Activated CD8-positive, alpha-beta T cell treated with anti-CD3 and anti-CD28 coated beads for 36 hours (primary cell): ENCODE results near the gene NHLH2. TPM values are rescaled to one million over a fixed set of nuclear protein-coding genes. Genes with fewer than 3 reads are reported as not detected.
A peak's percentile ranks its signal among the peaks of the same experiment; 100 is the strongest.

Experiments
- ATAC-seq: fragments of 200-7000 bp; cut with Tn5 transposase; one replicate; pipeline ENCODE4 v1.10.0; 2021; ENCODE audit warnings: mild to moderate bottlenecking, moderate library complexity
- CTCF ChIA-PET: fragments of 350-600 bp; sonication (Branson Sonifier 250); formaldehyde crosslinking; loops from one replicate; lab custom pipeline; 2021; ENCODE audit warnings: antibody characterized with exemption; lab: Charles Lee
- POLR2A ChIA-PET: fragments of 350-600 bp; sonication (Branson Sonifier 250); formaldehyde crosslinking; loops from one replicate; lab custom pipeline; 2021; ENCODE audit warnings: antibody characterized with exemption; lab: Charles Lee
- DNase-seq: peaks from one replicate; pipeline ENCODE4 v3.0.0-alpha.2; 2020
- H3K27ac Mint-ChIP-seq: one replicate; pipeline ENCODE4 v1.8.0; 2021; ENCODE audit warnings: mild to moderate bottlenecking, mixed read lengths
- H3K27me3 Mint-ChIP-seq: one replicate; pipeline ENCODE4 v1.8.0; 2021; ENCODE audit warnings: mixed read lengths
- H3K36me3 Mint-ChIP-seq: one replicate; pipeline ENCODE4 v1.8.0; 2021; ENCODE audit warnings: low read depth, mixed read lengths
- H3K4me1 Mint-ChIP-seq: one replicate; pipeline ENCODE4 v1.8.0; 2021; ENCODE audit warnings: low read depth, mixed read lengths
- H3K4me3 Mint-ChIP-seq: one replicate; pipeline ENCODE4 v1.8.0; 2021; ENCODE audit warnings: mild to moderate bottlenecking, moderate library complexity, mixed read lengths
- H3K9me3 Mint-ChIP-seq: one replicate; pipeline ENCODE4 v1.8.0; 2021; ENCODE audit warnings: mixed read lengths
- CTCF ChIP-seq: fragments of 200-600 bp; IDR thresholded peaks from one replicate; pipeline ENCODE4 v1.8.0; 2022; ENCODE audit warnings: antibody characterized with exemption, mild to moderate bottlenecking
- intact Hi-C: fragments of 100-400 bp; cut with micrococcal nuclease; formaldehyde crosslinking; loops from one replicate; pipeline ENCODE4 v1.10.0; 2022
- total RNA-seq, 2 experiments: library from RNA; stranded (reverse); gene quantifications; one replicate each; pipeline ENCODE4 v1.2.3, GENCODE V29; 2021

Gene NHLH2
- total RNA-seq, 2 experiments from 2014 or later, result not detected

- DNase-seq (peak; percentile 44), ATAC-seq (peak; percentile 66)
- H3K4me3 Mint-ChIP-seq, result peak overlapping the region; percentile 47
- ChIA-PET POLR2A (no interaction called here), CTCF (interaction anchor here (1.0 kb wide), 1 partner anchor 122 kb away, joined by 3 read pairs; no protein-coding TSS in a partner anchor)
- no peak overlapping the region for H3K27ac Mint-ChIP-seq
- H3K36me3 Mint-ChIP-seq, result no peaks in the 10 kb centered on the region
- intact Hi-C loops, result no loop called here
- H3K4me1 Mint-ChIP-seq, result peaks cover 10% of the 10 kb centered on the region
- H3K27me3 Mint-ChIP-seq, result peaks cover 50% of the 10 kb centered on the region
- TF ChIP-seq CTCF, result no peak
- no peaks in the 10 kb centered on the region for H3K9me3 Mint-ChIP-seq
These were observed 12.6 kb downstream of the NHLH2 start for GRCh38 chr1:115828101-115829022.

- ChIA-PET POLR2A (no interaction called here), CTCF (no interaction called here)
- H3K27ac Mint-ChIP-seq, result no peak overlapping the region
- H3K36me3 Mint-ChIP-seq, result no peaks in the 10 kb centered on the region
- no peak overlapping the region for H3K4me3 Mint-ChIP-seq
- H3K27me3 Mint-ChIP-seq, result peaks cover 50% of the 10 kb centered on the region
- ATAC-seq (no peak), DNase-seq (no peak)
- H3K4me1 Mint-ChIP-seq, result peaks cover 10% of the 10 kb centered on the region
- H3K9me3 Mint-ChIP-seq, result no peaks in the 10 kb centered on the region
- no peak for TF ChIP-seq CTCF
- intact Hi-C loops, result no loop called here
These were observed 13.4 kb downstream of the NHLH2 start for GRCh38 chr1:115827452-115828044.

- intact Hi-C loops, result no loop called here
- ATAC-seq, result no peak
- H3K27me3 Mint-ChIP-seq, result peaks cover 46% of the 10 kb centered on the region
- ChIA-PET CTCF (interaction anchor here (1.0 kb wide), 1 partner anchor 19 kb away, joined by 3 read pairs; no protein-coding TSS in a partner anchor), POLR2A (no interaction called here)
- peaks cover 10% of the 10 kb centered on the region for H3K4me1 Mint-ChIP-seq
- no peak for TF ChIP-seq CTCF
- H3K9me3 Mint-ChIP-seq, result no peaks in the 10 kb centered on the region
- H3K27ac Mint-ChIP-seq, result no peak overlapping the region
- H3K4me3 Mint-ChIP-seq, result no peak overlapping the region
- no peaks in the 10 kb centered on the region for H3K36me3 Mint-ChIP-seq
- no peak for DNase-seq
These were observed 14.3 kb downstream of the NHLH2 start for GRCh38 chr1:115826628-115827027.

- Mint-ChIP-seq H3K27ac (no peak overlapping the region), H3K4me1 (no peaks in the 10 kb centered on the region), H3K9me3 (no peaks in the 10 kb centered on the region), H3K4me3 (no peak overlapping the region), H3K27me3 (peaks cover 19% of the 10 kb centered on the region), H3K36me3 (no peaks in the 10 kb centered on the region)
- no peak for ATAC-seq
- POLR2A ChIA-PET, result no interaction called here
- TF ChIP-seq CTCF, result no peak
- CTCF ChIA-PET, result no interaction called here
- DNase-seq, result no peak
- intact Hi-C loops, result no loop called here
These were observed 18.8 kb downstream of the NHLH2 start for GRCh38 chr1:115822117-115822516.

- intact Hi-C loops, result no loop called here
- no peak overlapping the region for H3K4me3 Mint-ChIP-seq
- TF ChIP-seq CTCF, result no peak
- H3K36me3 Mint-ChIP-seq, result no peaks in the 10 kb centered on the region
- DNase-seq, result no peak
- peaks cover 10% of the 10 kb centered on the region for H3K27me3 Mint-ChIP-seq
- CTCF ChIA-PET, result interaction anchor here (0.7 to 1.3 kb wide), 3 partner anchors 11 to 205 kb away, joined by 3 read pairs; no protein-coding TSS in a partner anchor
- ATAC-seq, result no peak
- H3K9me3 Mint-ChIP-seq, result no peaks in the 10 kb centered on the region
- no peak overlapping the region for H3K27ac Mint-ChIP-seq
- no peaks in the 10 kb centered on the region for H3K4me1 Mint-ChIP-seq
- POLR2A ChIA-PET, result interaction anchor here (0.5 kb wide), 1 partner anchor 20 kb away, joined by 4 read pairs; no protein-coding TSS in a partner anchor
These were observed 25.2 kb downstream of the NHLH2 start for GRCh38 chr1:115815694-115816093.
